HFF-Myc (cell line): ENCODE data around the gene EXOC3L2.

Experiments used
- DNase-seq: peaks from one replicate; pipeline ENCODE4 v3.0.0-alpha.2; 2011; ENCODE audit warnings: low read depth; ENCODE audit errors: extremely low read depth
- H3K4me3 ChIP-seq: replicated peaks from 2 replicates; pipeline ENCODE4 v1.5.1; 2011; ENCODE audit warnings: low read depth, mild to moderate bottlenecking, control low read depth, low read length
- TF ChIP-seq, protein P1 (sequence below): IDR thresholded peaks from 2 replicates; pipeline ENCODE4 v1.5.1; 2012; ENCODE audit warnings: mild to moderate bottlenecking, low read depth, low read length, control low read depth; ENCODE audit errors: missing control alignments

EXOC3L2 gene

DNA sequence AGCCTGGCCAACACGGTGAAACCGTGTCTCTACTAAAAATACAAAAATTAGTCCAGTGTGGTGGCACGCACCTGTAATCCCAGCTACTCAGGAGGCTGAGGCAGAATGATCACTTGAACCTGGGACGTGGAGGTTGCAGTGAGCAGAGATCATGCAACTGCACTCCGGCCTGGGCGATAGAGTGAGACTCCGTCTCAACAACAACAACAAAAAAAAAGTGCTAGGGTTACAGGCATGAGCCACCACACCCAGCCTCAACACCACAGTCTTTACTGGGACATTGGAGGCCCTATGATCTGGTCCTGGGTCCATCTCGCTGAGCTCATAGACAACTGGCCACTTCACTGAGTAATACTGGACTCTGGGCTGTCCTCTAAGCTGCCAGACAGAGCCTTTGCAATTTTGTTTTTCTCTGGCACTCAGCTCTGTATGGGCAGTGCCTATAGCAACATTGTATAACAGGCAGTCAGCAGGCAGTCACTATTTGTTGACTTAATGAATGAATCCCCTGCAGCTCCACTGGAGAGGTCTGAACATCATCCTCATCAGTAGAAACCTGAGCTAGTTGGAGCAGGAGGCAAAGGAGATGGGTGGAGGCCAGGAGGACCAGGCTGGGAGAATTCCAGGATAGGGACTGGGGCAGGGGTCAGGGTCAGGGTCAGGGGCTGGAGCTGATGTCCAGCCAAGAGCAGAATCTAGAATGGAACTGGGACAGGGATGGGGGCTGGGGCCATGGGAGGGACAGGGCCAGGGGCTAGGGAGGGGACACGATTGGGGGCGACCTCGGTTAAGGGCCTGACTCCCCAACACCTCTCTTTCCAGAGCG lies 58.5 kb downstream of the EXOC3L2 start:
- TF ChIP-seq, protein P1, sequence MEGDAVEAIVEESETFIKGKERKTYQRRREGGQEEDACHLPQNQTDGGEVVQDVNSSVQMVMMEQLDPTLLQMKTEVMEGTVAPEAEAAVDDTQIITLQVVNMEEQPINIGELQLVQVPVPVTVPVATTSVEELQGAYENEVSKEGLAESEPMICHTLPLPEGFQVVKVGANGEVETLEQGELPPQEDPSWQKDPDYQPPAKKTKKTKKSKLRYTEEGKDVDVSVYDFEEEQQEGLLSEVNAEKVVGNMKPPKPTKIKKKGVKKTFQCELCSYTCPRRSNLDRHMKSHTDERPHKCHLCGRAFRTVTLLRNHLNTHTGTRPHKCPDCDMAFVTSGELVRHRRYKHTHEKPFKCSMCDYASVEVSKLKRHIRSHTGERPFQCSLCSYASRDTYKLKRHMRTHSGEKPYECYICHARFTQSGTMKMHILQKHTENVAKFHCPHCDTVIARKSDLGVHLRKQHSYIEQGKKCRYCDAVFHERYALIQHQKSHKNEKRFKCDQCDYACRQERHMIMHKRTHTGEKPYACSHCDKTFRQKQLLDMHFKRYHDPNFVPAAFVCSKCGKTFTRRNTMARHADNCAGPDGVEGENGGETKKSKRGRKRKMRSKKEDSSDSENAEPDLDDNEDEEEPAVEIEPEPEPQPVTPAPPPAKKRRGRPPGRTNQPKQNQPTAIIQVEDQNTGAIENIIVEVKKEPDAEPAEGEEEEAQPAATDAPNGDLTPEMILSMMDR: no peak
- DNase-seq: no peak
- H3K4me3 ChIP-seq: no peak overlapping the region

DNA sequence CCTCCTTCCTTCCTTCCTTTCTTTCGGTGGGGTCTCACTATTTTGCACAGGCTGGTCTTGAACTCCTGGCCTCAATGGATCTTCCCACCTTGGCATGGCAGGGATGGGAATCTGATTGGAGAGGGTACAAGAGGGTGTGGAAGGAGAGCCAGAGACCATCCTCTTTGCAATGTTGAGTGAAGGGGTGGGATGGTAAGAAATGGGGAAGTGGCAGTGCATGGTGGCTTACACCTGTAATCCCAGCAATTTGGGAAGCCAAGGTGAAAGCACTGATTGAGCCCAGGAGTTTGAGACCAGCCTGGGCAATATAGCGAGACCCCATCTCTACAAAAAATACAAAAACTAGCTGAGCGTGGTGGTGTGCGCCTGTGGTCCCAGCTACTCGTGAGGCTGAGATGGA lies 61.1 kb downstream of the EXOC3L2 start:
- no peak overlapping the region for H3K4me3 ChIP-seq

DNA sequence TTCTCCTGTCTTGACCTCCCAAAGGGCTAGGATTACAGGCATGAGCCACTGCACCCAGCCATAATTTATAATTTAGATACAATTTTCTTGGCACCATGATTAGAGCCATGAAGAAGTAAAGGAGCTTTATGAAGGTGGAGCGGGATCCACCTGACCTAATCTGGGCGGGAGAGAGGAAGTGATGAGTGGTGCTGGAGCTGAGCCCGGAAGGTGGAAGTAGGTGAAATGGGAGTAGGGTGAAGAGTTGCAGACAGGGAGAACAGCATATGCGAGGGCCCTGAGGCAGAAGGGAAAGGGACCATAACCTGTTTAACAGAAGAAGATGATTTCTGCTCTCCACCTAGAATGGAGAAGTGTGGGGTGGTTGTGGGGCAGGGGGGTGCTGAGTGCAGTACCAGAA lies 62.4 kb downstream of the EXOC3L2 start:
- DNase-seq: no peak
- TF ChIP-seq, protein P1: no peak
- H3K4me3 ChIP-seq: no peak overlapping the region

More for the DNA sequence above, 61.1 kb downstream of the EXOC3L2 start:
- TF ChIP-seq, protein P1: no peak
- no peak for DNase-seq

DNA sequence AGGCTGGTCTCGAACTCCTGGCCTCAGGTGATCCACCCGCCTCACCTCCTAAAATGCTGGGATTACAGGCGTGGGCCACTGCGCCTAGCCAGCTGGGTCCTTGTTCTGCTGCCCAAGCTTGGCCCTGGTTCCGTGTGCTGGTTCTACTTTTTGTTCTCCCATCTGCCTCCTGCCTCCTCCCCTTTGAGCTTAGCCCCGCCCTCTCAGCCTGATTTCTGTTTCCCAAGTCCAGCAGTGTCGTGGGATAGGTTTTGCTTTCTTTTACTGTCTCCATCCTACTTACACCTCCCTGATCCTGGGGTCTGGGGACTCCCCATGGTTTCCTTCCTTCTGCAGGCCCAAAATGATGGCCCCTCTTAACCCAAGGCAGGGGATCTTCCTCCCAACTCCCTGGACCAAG lies 64.3 kb downstream of the EXOC3L2 start:
- no peak overlapping the region for H3K4me3 ChIP-seq
- TF ChIP-seq, protein P1: no peak
- no peak for DNase-seq

DNA sequence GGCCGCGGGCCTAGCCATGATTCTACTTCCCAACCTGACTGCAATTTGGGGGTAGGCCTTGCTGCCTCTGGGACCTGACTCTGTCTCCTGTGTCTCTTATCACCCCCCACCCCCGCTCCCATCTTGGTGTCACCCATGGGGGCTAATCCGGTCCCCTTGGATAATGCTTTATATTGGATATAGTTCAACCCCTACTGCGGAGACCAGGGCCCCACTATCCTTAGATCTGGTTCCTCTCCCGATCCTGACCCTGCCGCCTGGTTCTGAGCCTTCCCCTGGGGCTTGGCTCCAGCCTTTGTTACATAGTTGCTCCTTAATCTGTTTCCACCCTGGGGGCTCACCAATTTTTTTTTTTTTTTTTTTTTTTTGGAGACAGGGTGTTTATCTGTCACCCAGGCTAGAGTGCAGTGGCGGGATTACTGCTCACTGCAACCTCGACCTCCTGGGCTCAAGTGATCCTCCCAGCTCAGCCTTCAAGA lies 65.3 kb downstream of the EXOC3L2 start:
- TF ChIP-seq, protein P1: no peak
- no peak for DNase-seq
- peak overlapping the region; percentile 95 for H3K4me3 ChIP-seq

DNA sequence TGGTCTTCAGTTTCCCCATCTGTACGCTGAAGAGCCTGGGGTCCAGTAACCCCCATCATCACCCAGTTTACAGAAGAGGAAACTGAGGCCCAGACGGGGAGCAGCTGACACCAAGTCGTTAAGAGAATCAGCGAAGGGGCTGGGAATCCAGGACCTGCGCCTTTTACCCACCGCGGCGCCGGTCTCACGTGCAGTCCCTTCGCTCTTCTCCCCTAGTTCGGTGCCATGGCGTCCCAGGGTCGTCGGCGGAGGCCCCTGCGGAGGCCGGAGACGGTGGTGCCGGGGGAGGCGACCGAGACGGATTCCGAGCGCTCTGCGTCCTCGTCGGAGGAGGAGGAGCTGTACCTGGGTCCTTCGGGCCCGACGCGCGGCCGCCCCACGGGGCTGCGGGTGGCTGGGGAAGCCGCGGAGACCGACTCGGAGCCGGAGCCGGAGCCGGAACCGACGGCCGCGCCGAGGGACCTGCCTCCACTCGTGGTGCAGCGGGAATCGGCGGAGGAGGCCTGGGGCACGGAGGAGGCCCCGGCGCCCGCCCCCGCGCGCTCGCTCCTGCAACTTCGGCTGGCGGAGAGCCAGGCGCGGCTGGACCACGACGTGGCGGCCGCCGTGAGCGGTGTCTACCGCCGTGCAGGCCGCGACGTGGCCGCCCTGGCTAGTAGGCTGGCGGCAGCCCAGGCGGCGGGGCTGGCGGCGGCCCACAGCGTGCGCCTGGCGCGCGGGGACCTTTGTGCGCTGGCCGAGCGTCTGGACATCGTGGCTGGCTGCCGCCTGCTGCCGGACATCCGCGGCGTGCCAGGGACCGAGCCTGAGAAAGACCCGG lies 65.9 kb downstream of the EXOC3L2 start:
- H3K4me3 ChIP-seq: peak overlapping the region; percentile 95
- DNase-seq: no peak
- TF ChIP-seq, protein P1: no peak
